Neuronal stem cell (in vitro differentiated cells): ENCODE results near the gene GIT1.

ENCODE experiments used
- DNase-seq: peaks from one replicate; pipeline ENCODE4 v3.0.0-alpha.2; 2013; ENCODE audit warnings: low spot score
- H2AFZ ChIP-seq: one replicate; pipeline ENCODE4 v1.6.1; 2013; ENCODE audit warnings: mild to moderate bottlenecking, low read length, inconsistent platforms
- H2AK5ac ChIP-seq: 2 replicates; pipeline ENCODE4 v1.6.1; 2013; ENCODE audit warnings: low read depth, mild to moderate bottlenecking, inconsistent platforms, low read length, moderate library complexity, mixed read lengths
- H2BK120ac ChIP-seq: 2 replicates; pipeline ENCODE4 v1.6.1; 2013; ENCODE audit warnings: low read depth, mild to moderate bottlenecking, inconsistent platforms, low read length, moderate library complexity, mixed read lengths
- H2BK12ac ChIP-seq: one replicate; pipeline ENCODE4 v1.6.1; 2013; ENCODE audit warnings: low read length, inconsistent platforms
- H2BK15ac ChIP-seq: 2 replicates; pipeline ENCODE4 v1.6.1; 2013; ENCODE audit warnings: mild to moderate bottlenecking, low read length, inconsistent platforms, mixed read lengths
- H2BK5ac ChIP-seq: one replicate; pipeline ENCODE4 v1.6.1; 2013; ENCODE audit warnings: inconsistent platforms, mild to moderate bottlenecking, low read length, moderate library complexity
- H3K14ac ChIP-seq: one replicate; pipeline ENCODE4 v1.6.1; 2013; ENCODE audit warnings: low read length, inconsistent platforms
- H3K18ac ChIP-seq: 2 replicates; pipeline ENCODE4 v1.6.1; 2013; ENCODE audit warnings: low read length, inconsistent platforms
- H3K23ac ChIP-seq: 2 replicates; pipeline ENCODE4 v1.6.1; 2013; ENCODE audit warnings: low read depth, mild to moderate bottlenecking, mixed read lengths, low read length, inconsistent platforms; ENCODE audit not compliant: poor library complexity
- H3K27ac ChIP-seq: replicated peaks from 3 replicates; pipeline ENCODE4 v1.5.1; 2013; ENCODE audit warnings: low read length, inconsistent platforms
- H3K27me3 ChIP-seq, 3 experiments: 2 replicates each; pipeline ENCODE4 v1.6.1; 2013; ENCODE audit warnings: low read length in 3 of 3, mild to moderate bottlenecking in 2 of 3, inconsistent platforms in 1 of 3, low read depth in 1 of 3, mixed read lengths in 1 of 3, moderate library complexity in 1 of 3; ENCODE audit not compliant: control insufficient read depth in 3 of 3, insufficient read depth in 3 of 3
- H3K36me3 ChIP-seq, 2 donors: replicated peaks in 1 of 2; 2 replicates each; pipeline ENCODE4 v1.6.1; 2013; ENCODE audit warnings: low read length in 2 of 2; ENCODE audit not compliant: control insufficient read depth in 2 of 2, insufficient read depth in 2 of 2
- H3K4ac ChIP-seq: 2 replicates; pipeline ENCODE4 v1.6.1; 2013; ENCODE audit warnings: inconsistent platforms, mild to moderate bottlenecking, low read length, moderate library complexity
- H3K4me1 ChIP-seq, 2 donors: 1 replicate in 1 of 2; 2 replicates in 1 of 2; pipeline ENCODE4 v1.6.1; 2013; ENCODE audit warnings: low read length in 2 of 2, low read depth in 1 of 2; ENCODE audit not compliant: control insufficient read depth in 2 of 2, insufficient read depth in 1 of 2
- H3K4me2 ChIP-seq: one replicate; pipeline ENCODE4 v1.6.1; 2013; ENCODE audit warnings: mild to moderate bottlenecking, low read length, inconsistent platforms; ENCODE audit not compliant: insufficient read depth, poor library complexity, severe bottlenecking
- H3K4me3 ChIP-seq, 2 donors: 2 replicates each; pipeline ENCODE4 v1.5.1; 2013; ENCODE audit warnings: low read length in 2 of 2, mild to moderate bottlenecking in 2 of 2, inconsistent platforms in 1 of 2, moderate library complexity in 1 of 2
- H3K79me1 ChIP-seq: one replicate; pipeline ENCODE4 v1.6.1; 2013; ENCODE audit warnings: low read depth, mild to moderate bottlenecking, inconsistent platforms, low read length, moderate library complexity
- H3K9ac ChIP-seq: one replicate; pipeline ENCODE4 v1.6.1; 2013; ENCODE audit warnings: mild to moderate bottlenecking, low read depth, low read length, inconsistent platforms; ENCODE audit not compliant: poor library complexity
- H3K9me3 ChIP-seq, 2 donors: replicated peaks in 1 of 2; 2 replicates each; pipeline versions ENCODE3 to v1.6.1; 2013; ENCODE audit warnings: low read length in 2 of 2, mild to moderate bottlenecking in 2 of 2, inconsistent platforms in 1 of 2, low read depth in 1 of 2, mixed read lengths in 1 of 2, moderate library complexity in 1 of 2; ENCODE audit not compliant: control insufficient read depth in 2 of 2, insufficient read depth in 1 of 2
- H4K8ac ChIP-seq: one replicate; pipeline ENCODE4 v1.6.1; 2013; ENCODE audit warnings: low read depth, mild to moderate bottlenecking, inconsistent platforms, low read length, moderate library complexity
- H4K91ac ChIP-seq: one replicate; pipeline ENCODE4 v1.6.1; 2013; ENCODE audit warnings: low read length, low read depth, mild to moderate bottlenecking, inconsistent platforms; ENCODE audit not compliant: poor library complexity
- WGBS, 2 donors: extraction: QIAGEN DNeasy Blood & Tissue Kit; methylation state at CpG; one replicate each; pipeline ENCODE4 v1.1.7; 2013; ENCODE audit warnings: missing lambda C conversion rate in 2 of 2, mixed read lengths in 1 of 2; ENCODE audit not compliant: insufficient read length in 2 of 2, insufficient replicate concordance in 1 of 2; ENCODE audit errors: extremely low coverage in 2 of 2; 5-methylcytosine and 5-hydroxymethylcytosine counted together

GIT1 gene

DNA sequence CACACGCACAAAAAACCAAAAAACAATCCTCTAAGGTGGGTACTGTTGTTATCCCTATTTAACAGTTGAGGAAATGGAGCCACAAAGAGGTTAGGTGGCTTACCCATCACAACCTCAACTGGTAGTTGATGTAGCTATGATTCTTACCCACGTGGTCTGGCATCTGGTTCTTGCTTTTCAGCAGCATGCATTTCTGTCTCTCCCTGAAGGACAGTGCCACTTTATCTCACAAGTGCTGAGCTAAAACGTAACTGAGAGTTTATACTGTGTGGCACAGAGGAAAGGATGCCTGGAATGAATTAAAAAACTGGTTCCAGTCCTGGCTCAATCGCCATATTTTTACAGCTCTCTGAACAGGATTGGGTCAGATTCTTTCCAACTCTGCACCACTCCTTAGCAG lies 35.1 kb upstream of the GIT1 start:
- Histone ChIP-seq H3K79me1 (no peaks in the 10 kb centered on the region), H3K4me1 (peaks cover 10% of the 10 kb centered on the region in 2 donors), H2AK5ac (no peak overlapping the region), H2BK120ac (no peak overlapping the region), H3K36me3 (peaks cover 0 to 4% of the 10 kb centered on the region in 2 donors), H2BK12ac (no peak overlapping the region), H4K8ac (no peak overlapping the region), H2BK15ac (no peak overlapping the region), H3K9me3 (no peaks in the 10 kb centered on the region), H3K14ac (no peak overlapping the region), H3K9ac (no peak overlapping the region), H3K4me3 (no peak overlapping the region), H3K27me3 (peaks cover 0 to 16% (median 5%) of the 10 kb centered on the region in 3 experiments), H2AFZ (no peak overlapping the region), H4K91ac (no peak overlapping the region), H3K23ac (no peak overlapping the region), H3K4ac (no peak overlapping the region), H3K4me2 (no peak overlapping the region), H2BK5ac (no peak overlapping the region), H3K27ac (no peak overlapping the region), H3K18ac (no peak overlapping the region)
- no CpG with 5 or more reads among the region's 4 CpGs for WGBS, 2 donors
- no peak for DNase-seq

DNA sequence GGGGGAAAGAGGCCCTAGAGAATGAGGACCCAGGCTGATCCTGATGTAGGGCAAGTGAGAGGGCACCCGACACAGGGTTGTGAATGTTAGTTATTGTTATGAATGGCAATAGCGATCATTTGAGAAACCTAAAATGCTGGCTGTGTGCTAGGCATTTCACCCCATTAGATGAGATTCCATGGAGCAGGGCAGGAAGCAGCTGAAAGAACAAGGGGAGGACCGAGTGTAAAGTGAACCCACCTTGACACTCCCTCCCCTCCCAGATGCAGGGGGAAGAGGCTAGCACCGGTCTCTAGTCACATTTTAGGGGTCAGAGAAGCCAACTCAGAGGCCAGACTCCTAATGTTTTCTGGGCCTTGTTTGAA lies 33.8 kb upstream of the GIT1 start:
- H3K4ac ChIP-seq = no peak overlapping the region
- H3K36me3 ChIP-seq = no peaks in the 10 kb centered on the region
- H3K9ac ChIP-seq = peak overlapping the region; percentile 81
- H4K91ac ChIP-seq = no peak overlapping the region
- no peak overlapping the region for H2AK5ac ChIP-seq
- peaks cover 0 to 25% (median 5%) of the 10 kb centered on the region in 3 experiments for H3K27me3 ChIP-seq
- H2BK5ac ChIP-seq = no peak overlapping the region
- peak overlapping the region; percentile 98 for H3K4me2 ChIP-seq
- H4K8ac ChIP-seq = no peak overlapping the region
- no peak overlapping the region for H3K27ac ChIP-seq
- WGBS, 2 donors = no CpG with 5 or more reads among the region's 4 CpGs
- H2AFZ ChIP-seq = peak overlapping the region; percentile 98
- H2BK120ac ChIP-seq = peak overlapping the region; percentile 12
- peak overlapping the region; percentile 65 to 88 for H3K4me3 ChIP-seq
- H3K14ac ChIP-seq = no peak overlapping the region
- no peak overlapping the region for H2BK12ac ChIP-seq
- H3K4me1 ChIP-seq = peaks cover 10% of the 10 kb centered on the region in 2 donors
- H3K18ac ChIP-seq = peak overlapping the region; percentile 91
- H3K79me1 ChIP-seq = no peaks in the 10 kb centered on the region
- peaks cover 0 to 2% of the 10 kb centered on the region in 2 donors for H3K9me3 ChIP-seq
- no peak overlapping the region for H2BK15ac ChIP-seq
- no peak overlapping the region for H3K23ac ChIP-seq
- DNase-seq = no peak

DNA sequence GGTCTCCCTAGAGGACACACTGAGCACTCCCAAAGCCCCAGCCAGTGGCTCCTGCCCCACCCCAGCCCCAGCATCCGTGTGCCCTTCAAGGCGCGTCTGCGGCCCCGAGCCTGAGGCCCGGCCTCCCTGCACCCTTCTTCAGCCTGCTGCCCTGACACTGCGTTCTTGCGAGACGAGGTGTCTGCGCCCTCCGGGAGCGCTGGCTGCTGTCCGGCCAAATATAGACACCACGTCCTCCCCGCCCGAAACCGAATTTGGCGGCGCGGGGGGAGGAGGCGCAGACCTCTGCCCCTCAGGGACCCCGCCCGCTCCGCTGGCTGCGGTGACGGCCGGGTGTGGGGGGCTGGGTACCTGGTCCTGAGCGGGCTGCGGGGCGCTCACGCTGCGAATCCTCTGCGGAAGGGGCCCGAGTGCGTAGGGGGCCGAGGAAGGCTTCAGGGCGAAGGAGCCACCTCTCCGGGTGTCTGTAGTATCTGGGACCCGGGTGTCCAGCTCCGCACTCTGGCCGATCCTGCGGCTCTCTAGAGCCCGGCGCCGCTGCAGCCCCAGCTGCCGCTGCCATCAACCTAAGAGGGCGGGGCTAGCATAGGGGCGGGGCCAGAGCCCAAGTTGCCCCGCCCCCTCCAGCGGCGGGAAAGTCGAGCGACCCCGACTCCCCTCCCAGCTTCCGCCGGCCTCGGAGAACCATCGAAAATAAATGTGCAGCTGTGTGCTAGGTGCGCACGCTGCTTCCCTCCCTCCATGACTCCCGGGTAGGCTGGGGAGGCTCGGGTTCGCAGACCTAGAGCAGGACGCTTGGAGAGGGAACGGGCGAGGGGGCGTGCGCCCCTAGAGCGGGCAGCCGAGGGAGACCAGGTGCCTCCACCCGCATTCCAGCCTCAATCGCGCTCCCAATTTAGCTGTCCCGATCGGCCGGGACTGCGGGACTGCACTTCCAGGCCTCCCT lies 33.2 kb upstream of the GIT1 start, which contains the start of gene CORO6:
CORO6 (minus strand) TSS at position 576 of the 946 bp plus-strand sequence. CDS start 1,491 bp downstream, outside the sequence.
- Histone ChIP-seq H3K79me1 (no peaks in the 10 kb centered on the region), H3K4me2 (peak within 1 kb of the TSS; percentile 98), H2BK120ac (peak within 1 kb of the TSS; percentile 12), H4K8ac (no peak within 1 kb of the TSS), H3K23ac (peak within 1 kb of the TSS; percentile 13), H2AK5ac (peak within 1 kb of the TSS; percentile 42), H2BK5ac (no peak within 1 kb of the TSS), H3K36me3 (no peaks in the 10 kb centered on the region), H2BK15ac (no peak within 1 kb of the TSS), H3K4me1 (peaks cover 10 to 12% of the 10 kb centered on the region in 2 donors), H3K4ac (no peak within 1 kb of the TSS), H3K27ac (no peak within 1 kb of the TSS), H3K4me3 (peak within 1 kb of the TSS; percentile 65 to 88), H3K9ac (peak within 1 kb of the TSS; percentile 93), H3K9me3 (peaks cover 0 to 2% of the 10 kb centered on the region in 2 donors), H2AFZ (peak within 1 kb of the TSS; percentile 98), H2BK12ac (no peak within 1 kb of the TSS), H4K91ac (no peak within 1 kb of the TSS), H3K27me3 (peaks cover 3 to 32% (median 7%) of the 10 kb centered on the region in 3 experiments), H3K14ac (peak within 1 kb of the TSS; percentile 41), H3K18ac (peak within 1 kb of the TSS; percentile 91)
- DNase-seq = peak; percentile 86
- WGBS, 2 donors = no CpG with 5 or more reads among the region's 77 CpGs

DNA sequence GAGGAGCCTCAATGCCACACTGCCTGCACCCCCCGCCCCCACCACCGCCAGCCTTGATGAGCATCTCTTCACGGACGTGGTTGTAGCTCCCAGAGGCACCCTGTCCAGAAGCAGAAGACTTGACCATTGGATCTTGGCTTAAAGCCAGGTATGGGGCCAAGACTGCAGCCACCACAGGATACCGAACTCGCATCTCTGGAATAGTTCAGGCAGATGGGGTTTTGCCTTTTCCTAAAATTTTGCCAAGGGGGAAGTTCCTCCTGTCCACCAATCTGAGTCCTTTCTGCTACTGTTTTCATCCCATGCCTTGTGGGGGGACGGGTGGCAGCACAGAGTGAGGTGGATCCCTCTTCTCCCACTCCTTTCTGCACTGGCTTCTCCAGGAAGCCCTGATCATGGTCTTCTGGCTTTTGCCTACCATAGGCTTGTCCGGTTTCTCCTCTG lies 32.3 kb upstream of the GIT1 start:
- H3K9me3 ChIP-seq = peaks cover 0 to 2% of the 10 kb centered on the region in 2 donors
- peak overlapping the region in 1 of 2 donors; percentile 65 for H3K4me3 ChIP-seq
- H3K36me3 ChIP-seq = no peaks in the 10 kb centered on the region
- WGBS, 2 donors = no CpG with 5 or more reads among the region's 8 CpGs
- peak overlapping the region; percentile 31 for H3K14ac ChIP-seq
- peak overlapping the region; percentile 42 for H2AK5ac ChIP-seq
- H3K23ac ChIP-seq = peak overlapping the region; percentile 13
- no peak overlapping the region for H2BK12ac ChIP-seq
- no peak overlapping the region for H4K8ac ChIP-seq
- peaks cover 10 to 17% of the 10 kb centered on the region in 2 donors for H3K4me1 ChIP-seq
- no peak overlapping the region for H2BK5ac ChIP-seq
- no peak overlapping the region for H4K91ac ChIP-seq
- no peak for DNase-seq
- no peak overlapping the region for H2BK15ac ChIP-seq
- no peak overlapping the region for H3K27ac ChIP-seq
- no peak overlapping the region for H2BK120ac ChIP-seq
- H2AFZ ChIP-seq = peak overlapping the region; percentile 98
- H3K79me1 ChIP-seq = no peaks in the 10 kb centered on the region
- peak overlapping the region; percentile 98 for H3K4me2 ChIP-seq
- H3K4ac ChIP-seq = no peak overlapping the region
- H3K18ac ChIP-seq = peak overlapping the region; percentile 76
- H3K27me3 ChIP-seq = peaks cover 8 to 40% (median 13%) of the 10 kb centered on the region in 3 experiments
- H3K9ac ChIP-seq = no peak overlapping the region
